HCT116 (cell line): Measurements from ENCODE around the gene LPAR2. TPM values are rescaled to one million over a fixed set of nuclear protein-coding genes. Genes with fewer than 3 reads are reported as not detected.

ENCODE experiments used
- ATAC-seq: fragments of 200-7000 bp; cut with Tn5 transposase; 2 replicates; pipeline ENCODE4 v1.9.1; 2020; ENCODE audit warnings: mild to moderate bottlenecking, moderate library complexity
- BruUV-seq: library from RNA; stranded (reverse); fragments of 400-500 nt; replicated peaks from 2 replicates; lab custom pipeline; 2021; lab: Mats Ljungman, UMichigan
- CTCF ChIA-PET: fragments of 300-600 bp; sonication (Branson Sonifier 250); formaldehyde crosslinking; loops from one replicate; lab custom pipeline; 2021; ENCODE audit warnings: antibody characterized with exemption; lab: Charles Lee
- POLR2A ChIA-PET: fragments of 300-600, 350-600 bp; sonication (Branson Sonifier 250); formaldehyde crosslinking; loops from one replicate; lab custom pipeline; 2021; ENCODE audit warnings: antibody characterized with exemption; lab: Charles Lee
- RAD21 ChIA-PET, 2 experiments: fragments of 300-600 bp; sonication (Branson Sonifier 250); formaldehyde crosslinking; loops; one replicate each; lab custom pipeline; 2023; ENCODE audit warnings: low total read pairs in 2 of 2; ENCODE audit not compliant: uncharacterized antibody in 2 of 2, unreplicated experiment in 2 of 2, low non-redundant PET in 1 of 2; lab: Charles Lee
- DNase-seq: peaks from one replicate; pipeline ENCODE4 v3.0.0-alpha.2; 2010; ENCODE audit warnings: low read depth, low spot score
- H2AFZ ChIP-seq: fragments of 200-600 bp; shearing (Covaris generic), sonication (generic); 2 replicates; pipeline ENCODE4 v1.6.1; 2017; ENCODE audit warnings: low read depth, mixed run types, mixed read lengths, antibody characterized with exemption, low read length; ENCODE audit not compliant: poor library complexity, severe bottlenecking
- H3K27ac ChIP-seq: 2 replicates; pipeline ENCODE4 v1.5.1; 2012; ENCODE audit warnings: low read depth, low read length
- H3K27me3 ChIP-seq: fragments of 200-600 bp; sonication (generic); 2 replicates; pipeline ENCODE4 v1.6.1; 2016; ENCODE audit warnings: mixed run types, low read length, mixed read lengths; ENCODE audit not compliant: insufficient read depth
- H3K36me3 ChIP-seq, 2 experiments: fragments of 200-500 bp in 1 of 2; fragments of 200-600 bp in 1 of 2; sonication (Bioruptor generic) in 1 of 2; sonication (generic) in 1 of 2; 2 replicates each; pipeline versions ENCODE4 v1.5.1 to v1.6.1; 2014 to 2016; ENCODE audit warnings: low read length in 2 of 2, inconsistent platforms in 1 of 2, mixed read lengths in 1 of 2, mixed run types in 1 of 2; ENCODE audit not compliant: insufficient read depth in 2 of 2, control insufficient read depth in 1 of 2
- H3K4me1 ChIP-seq, 2 experiments: fragments of 200-600 bp in 1 of 2; sonication (generic) in 1 of 2; 2 replicates each; pipeline versions ENCODE4 v1.5.1 to v1.6.1; 2012 to 2017; ENCODE audit warnings: low read length in 2 of 2, inconsistent platforms in 1 of 2, mild to moderate bottlenecking in 1 of 2, mixed read lengths in 1 of 2, mixed run types in 1 of 2, moderate library complexity in 1 of 2; ENCODE audit not compliant: insufficient read depth in 2 of 2, control insufficient read depth in 1 of 2
- H3K4me2 ChIP-seq: fragments of 200-600 bp; sonication (generic); 2 replicates; pipeline ENCODE4 v1.6.1; 2017; ENCODE audit warnings: mixed run types, low read length, mixed read lengths
- H3K4me3 ChIP-seq, 2 experiments: fragments of 200-600 bp in 1 of 2; sonication (generic) in 1 of 2; replicated peaks in 1 of 2; 2 replicates each; pipeline ENCODE4 v1.5.1; 2011 to 2016; ENCODE audit warnings: low read length in 2 of 2, control low read depth in 1 of 2, low read depth in 1 of 2, mild to moderate bottlenecking in 1 of 2, mixed read lengths in 1 of 2, mixed run types in 1 of 2
- H3K79me2 ChIP-seq: fragments of 200-600 bp; sonication (generic); 2 replicates; pipeline ENCODE4 v1.6.1; 2017; ENCODE audit warnings: mild to moderate bottlenecking, mixed run types, low read length, moderate library complexity, mixed read lengths; ENCODE audit not compliant: insufficient read depth
- H3K9ac ChIP-seq: fragments of 200-600 bp; sonication (generic); 2 replicates; pipeline ENCODE4 v1.6.1; 2016; ENCODE audit warnings: low read length, mixed read lengths
- H3K9me2 ChIP-seq: fragments of 200-600 bp; sonication (generic), shearing (Covaris generic); 2 replicates; pipeline ENCODE4 v1.6.1; 2017; ENCODE audit warnings: mixed run types, mild to moderate bottlenecking, moderate library complexity; ENCODE audit not compliant: insufficient read depth
- H3K9me3 ChIP-seq, 2 experiments: fragments of 200-500 bp in 1 of 2; fragments of 200-600 bp in 1 of 2; sonication (Bioruptor generic) in 1 of 2; sonication (generic) in 1 of 2; 2 replicates each; pipeline ENCODE4 v1.6.1; 2014 to 2017; ENCODE audit warnings: low read length in 2 of 2, mixed read lengths in 2 of 2, inconsistent platforms in 1 of 2, low read depth in 1 of 2, mild to moderate bottlenecking in 1 of 2, mixed run types in 1 of 2, moderate library complexity in 1 of 2; ENCODE audit not compliant: control insufficient read depth in 1 of 2, insufficient read depth in 1 of 2
- H4K20me1 ChIP-seq: fragments of 200-600 bp; sonication (generic), shearing (Covaris generic); 2 replicates; pipeline ENCODE4 v1.6.1; 2017; ENCODE audit warnings: mixed run types, mild to moderate bottlenecking, moderate library complexity; ENCODE audit not compliant: insufficient read depth
- ATF3 ChIP-seq: IDR thresholded peaks from 2 replicates; pipeline ENCODE4 v1.6.1; 2012
- CEBPB ChIP-seq: IDR thresholded peaks from 2 replicates; pipeline ENCODE4 v1.6.1; 2012; ENCODE audit warnings: low read depth
- CTCF ChIP-seq, 3 experiments: fragments of 200-600 bp in 1 of 3; sonication (generic) in 1 of 3; IDR thresholded peaks in 2 of 3; conservative IDR thresholded peaks in 1 of 3; 2 replicates each; pipeline ENCODE4 v1.5.1; 2012 to 2017; ENCODE audit warnings: low read depth in 2 of 3, low read length in 2 of 3, antibody characterized with exemption in 1 of 3, borderline replicate concordance in 1 of 3, control low read depth in 1 of 3, mild to moderate bottlenecking in 1 of 3, mixed read lengths in 1 of 3, mixed run types in 1 of 3, moderate library complexity in 1 of 3; ENCODE audit not compliant: insufficient read depth in 1 of 3
- ELF1 ChIP-seq: IDR thresholded peaks from 2 replicates; pipeline ENCODE4 v1.6.1; 2012; ENCODE audit warnings: low read depth, borderline replicate concordance
- MAX ChIP-seq: IDR thresholded peaks from 2 replicates; pipeline ENCODE4 v1.6.1; 2012
- POLR2AphosphoS5 ChIP-seq: IDR thresholded peaks from 2 replicates; pipeline ENCODE4 v1.6.1; 2011; ENCODE audit warnings: mild to moderate bottlenecking, low read depth, low read length, moderate library complexity
- RAD21 ChIP-seq: IDR thresholded peaks from 2 replicates; pipeline ENCODE4 v1.6.1; 2012; ENCODE audit warnings: low read depth, mild to moderate bottlenecking
- SP1 ChIP-seq: IDR thresholded peaks from 2 replicates; pipeline ENCODE4 v1.6.1; 2012; ENCODE audit warnings: low read depth
- SRF ChIP-seq: IDR thresholded peaks from 2 replicates; pipeline ENCODE4 v1.6.1; 2012; ENCODE audit warnings: low read depth
- TCF7L2 ChIP-seq: IDR thresholded peaks from 2 replicates; pipeline ENCODE4 v1.7.0; 2011; ENCODE audit warnings: borderline replicate concordance, inconsistent platforms; ENCODE audit not compliant: insufficient read depth, insufficient read length; ENCODE audit errors: extremely low read depth
- ZNF274 ChIP-seq: fragments of 200-500 bp; sonication (Bioruptor generic); IDR thresholded peaks from 2 replicates; pipeline ENCODE4 v1.6.1; 2014; ENCODE audit warnings: mild to moderate bottlenecking, low read depth, low read length, inconsistent platforms
- intact Hi-C: fragments of 100-400 bp; cut with micrococcal nuclease; formaldehyde crosslinking; loops from 2 replicates; pipeline ENCODE4 v1.10.0; 2022
- total RNA-seq: library from RNA; stranded (reverse); gene quantifications from one replicate; pipeline ENCODE4 v1.2.1, GENCODE V29; 2021; ENCODE audit not compliant: unreplicated experiment

LPAR2 gene
- total RNA-seq, 1 experiment from 2014 or later: 28.2 TPM

GRCh38 chr19:19649155-19649554 lies 21.1 kb upstream of the LPAR2 start:
- intact Hi-C loops: no loop called here
- ATAC-seq (no peak), DNase-seq (no peak)
- H3K4me2 ChIP-seq: no peak overlapping the region
- ChIA-PET RAD21 (no interaction called here), POLR2A (no interaction called here), CTCF (no interaction called here)
- no peak overlapping the region for H3K27ac ChIP-seq
- no peak overlapping the region for H2AFZ ChIP-seq
- H3K9ac ChIP-seq: no peak overlapping the region
- no peaks in the 10 kb centered on the region for H3K27me3 ChIP-seq
- H3K4me3 ChIP-seq: no peak overlapping the region
- no peaks in the 10 kb centered on the region for H4K20me1 ChIP-seq
- peaks cover 0 to under 1% of the 10 kb centered on the region in 2 experiments; a peak in 1 of 4 replicates for H3K4me1 ChIP-seq
- H3K79me2 ChIP-seq: no peaks in the 10 kb centered on the region
- BruUV-seq: no TSS peak
- peaks cover 31 to 34% of the 10 kb centered on the region in 2 experiments; a peak in 3 of 4 replicates for H3K36me3 ChIP-seq
- no peak for TF ChIP-seq POLR2AphosphoS5
- TF ChIP-seq ZNF274: no peak
- no peak for TF ChIP-seq ATF3
- TF ChIP-seq MAX: no peak
- TF ChIP-seq, all 23 proteins: peak for 0
- Histone ChIP-seq H3K9me3 (no peaks in the 10 kb centered on the region), H3K9me2 (no peaks in the 10 kb centered on the region)

GRCh38 chr19:19647037-19647835 lies 19.2 kb upstream of the LPAR2 start:
- Histone ChIP-seq H3K9me3 (no peaks in the 10 kb centered on the region), H3K4me3 (no peak overlapping the region), H3K79me2 (no peaks in the 10 kb centered on the region), H3K36me3 (peaks cover 20 to 22% of the 10 kb centered on the region in 2 experiments; a peak in 3 of 4 replicates), H3K4me1 (peaks cover 0 to 13% of the 10 kb centered on the region in 2 experiments; a peak in 2 of 4 replicates), H2AFZ (no peak overlapping the region), H4K20me1 (no peaks in the 10 kb centered on the region), H3K27ac (no peak overlapping the region), H3K27me3 (no peaks in the 10 kb centered on the region), H3K4me2 (no peak overlapping the region), H3K9ac (no peak overlapping the region), H3K9me2 (no peaks in the 10 kb centered on the region)
- ChIA-PET CTCF (no interaction called here), RAD21 (no interaction called here), POLR2A (no interaction called here)
- intact Hi-C loops: no loop called here
- ATAC-seq (no peak), DNase-seq (no peak)
- no TSS peak for BruUV-seq
- TF ChIP-seq ELF1: no peak
- TF ChIP-seq RAD21: no peak
- TF ChIP-seq CEBPB: no peak
- no peak for TF ChIP-seq TCF7L2
- TF ChIP-seq CTCF (IDR thresholded peaks at IDR 0.05 in 2 of 3, conservative IDR thresholded peaks at IDR 0.05 in 1 of 3; ENCODE audit: borderline replicate concordance in 1 of 3, insufficient read depth in 1 of 3, low read depth in 2 of 3, low read length in 2 of 3): no peak
- no peak for TF ChIP-seq ZNF274
- TF ChIP-seq SP1: no peak
- no peak for TF ChIP-seq SRF
